ENCODE data around the gene LIMCH1.

LIMCH1 gene

GRCh38 chr4:41512596-41512995, 25.4 kb upstream of the LIMCH1 start:
- H3K4me3 ChIP-seq (ENCODE audit: low read depth, low read length): no peak overlapping the region
- peak; percentile 15 for DNase-seq (ENCODE audit: low read depth)
- TF ChIP-seq CTCF (IDR thresholded peaks at IDR 0.05; ENCODE audit: low read depth, low read length) (no peak), MYC (IDR thresholded peaks at IDR 0.05; ENCODE audit: low read depth, low read length) (no peak)

GRCh38 chr4:41514169-41514568, 23.8 kb upstream of the LIMCH1 start:
- H3K4me3 ChIP-seq (ENCODE audit: low read depth, low read length): no peak overlapping the region
- TF ChIP-seq CTCF (IDR thresholded peaks at IDR 0.05; ENCODE audit: low read depth, low read length) (no peak), POLR2A (IDR thresholded peaks at IDR 0.05; ENCODE audit: extremely low read depth, insufficient read length) (no peak), MAX (IDR thresholded peaks at IDR 0.05; ENCODE audit: low read depth, low read length) (no peak), MYC (IDR thresholded peaks at IDR 0.05; ENCODE audit: low read depth, low read length) (no peak)
- DNase-seq (ENCODE audit: low read depth): no peak

- no peak for TF ChIP-seq MAX (IDR thresholded peaks at IDR 0.05; ENCODE audit: low read depth, low read length)
- no peak for TF ChIP-seq CTCF (IDR thresholded peaks at IDR 0.05; ENCODE audit: low read depth, low read length)
- no peak for TF ChIP-seq POLR2A (IDR thresholded peaks at IDR 0.05; ENCODE audit: extremely low read depth, insufficient read length)
- no peak for TF ChIP-seq MYC (IDR thresholded peaks at IDR 0.05; ENCODE audit: low read depth, low read length)
- H3K4me3 ChIP-seq (ENCODE audit: low read depth, low read length): no peak overlapping the region
- peak; percentile 13 for DNase-seq (ENCODE audit: low read depth)
Measured at GRCh38 chr4:41514766-41515481, 23.0 kb upstream of the LIMCH1 start.

GRCh38 chr4:41517121-41517520, 20.8 kb upstream of the LIMCH1 start:
- no peak for DNase-seq (ENCODE audit: low read depth)

GRCh38 chr4:41517747-41518146, 20.2 kb upstream of the LIMCH1 start:
- no peak for DNase-seq (ENCODE audit: low read depth)
- no peak for TF ChIP-seq POLR2A (IDR thresholded peaks at IDR 0.05; ENCODE audit: extremely low read depth, insufficient read length)
- no peak for TF ChIP-seq CTCF (IDR thresholded peaks at IDR 0.05; ENCODE audit: low read depth, low read length)
- no peak for TF ChIP-seq MYC (IDR thresholded peaks at IDR 0.05; ENCODE audit: low read depth, low read length)
- TF ChIP-seq MAX (IDR thresholded peaks at IDR 0.05; ENCODE audit: low read depth, low read length): no peak
- no peak overlapping the region for H3K4me3 ChIP-seq (ENCODE audit: low read depth, low read length)

More at GRCh38 chr4:41517121-41517520, 20.8 kb upstream of the LIMCH1 start:
- no peak overlapping the region for H3K4me3 ChIP-seq (ENCODE audit: low read depth, low read length)
- TF ChIP-seq POLR2A (IDR thresholded peaks at IDR 0.05; ENCODE audit: extremely low read depth, insufficient read length) (no peak), MAX (IDR thresholded peaks at IDR 0.05; ENCODE audit: low read depth, low read length) (no peak), MYC (IDR thresholded peaks at IDR 0.05; ENCODE audit: low read depth, low read length) (no peak), CTCF (IDR thresholded peaks at IDR 0.05; ENCODE audit: low read depth, low read length) (no peak)

GRCh38 chr4:41524425-41524824, 13.5 kb upstream of the LIMCH1 start:
- no peak overlapping the region for H3K4me3 ChIP-seq (ENCODE audit: low read depth, low read length)
- DNase-seq (ENCODE audit: low read depth): no peak
- no peak for TF ChIP-seq POLR2A (IDR thresholded peaks at IDR 0.05; ENCODE audit: extremely low read depth, insufficient read length)
- TF ChIP-seq MYC (IDR thresholded peaks at IDR 0.05; ENCODE audit: low read depth, low read length): no peak
- TF ChIP-seq MAX (IDR thresholded peaks at IDR 0.05; ENCODE audit: low read depth, low read length): no peak
- TF ChIP-seq CTCF (IDR thresholded peaks at IDR 0.05; ENCODE audit: low read depth, low read length): no peak

Measured in NB4 (cell line).